Stomach smooth muscle (tissue), 2 donors: ENCODE results near the gene R3HDM4.

ENCODE experiments used
- H3K27ac ChIP-seq: one replicate; pipeline ENCODE4 v1.7.0; 2013; ENCODE audit warnings: mild to moderate bottlenecking, low read length, inconsistent platforms
- H3K27me3 ChIP-seq, 2 donors: one replicate each; pipeline ENCODE4 v1.7.0; 2013; ENCODE audit warnings: low read length in 2 of 2; ENCODE audit not compliant: insufficient read depth in 2 of 2, control insufficient read depth in 1 of 2
- H3K36me3 ChIP-seq, 2 donors: one replicate each; pipeline ENCODE4 v1.7.0; 2013; ENCODE audit warnings: low read length in 2 of 2; ENCODE audit not compliant: control insufficient read depth in 2 of 2, insufficient read depth in 2 of 2
- H3K4me1 ChIP-seq: one replicate; pipeline ENCODE4 v1.7.0; 2013; ENCODE audit warnings: low read length; ENCODE audit not compliant: control insufficient read depth, insufficient read depth
- H3K4me3 ChIP-seq, 2 donors: one replicate each; pipeline ENCODE4 v1.7.0; 2013; ENCODE audit warnings: low read length in 2 of 2
- H3K9ac ChIP-seq, 2 donors: one replicate each; pipeline ENCODE4 v1.7.0; 2013; ENCODE audit warnings: low read length in 2 of 2, mild to moderate bottlenecking in 1 of 2
- H3K9me3 ChIP-seq, 2 donors: one replicate each; pipeline ENCODE4 v1.7.0; 2013; ENCODE audit warnings: low read length in 2 of 2; ENCODE audit not compliant: control insufficient read depth in 2 of 2
- donor health status: healthy.
- donor health status: Pancreatic carcinoma.

The R3HDM4 gene

GRCh38 chr19:868458-869244 is 44.4 kb downstream of the R3HDM4 start:
- H3K27ac ChIP-seq, result peak overlapping the region; percentile 37
- no peaks in the 10 kb centered on the region for H3K9me3 ChIP-seq
- H3K36me3 ChIP-seq, result peaks cover 3 to 7% of the 10 kb centered on the region in 2 donors
- no peaks in the 10 kb centered on the region for H3K27me3 ChIP-seq
- no peak overlapping the region for H3K9ac ChIP-seq
- H3K4me1 ChIP-seq, result peaks cover 38% of the 10 kb centered on the region
- H3K4me3 ChIP-seq, result no peak overlapping the region

GRCh38 chr19:867855-868457 is 45.1 kb downstream of the R3HDM4 start:
- Histone ChIP-seq H3K27me3 (peaks cover 0 to under 1% of the 10 kb centered on the region in 2 donors), H3K4me3 (no peak overlapping the region), H3K27ac (no peak overlapping the region), H3K9ac (no peak overlapping the region), H3K36me3 (peaks cover 3 to 7% of the 10 kb centered on the region in 2 donors), H3K9me3 (no peaks in the 10 kb centered on the region), H3K4me1 (peaks cover 39% of the 10 kb centered on the region)

DNA sequence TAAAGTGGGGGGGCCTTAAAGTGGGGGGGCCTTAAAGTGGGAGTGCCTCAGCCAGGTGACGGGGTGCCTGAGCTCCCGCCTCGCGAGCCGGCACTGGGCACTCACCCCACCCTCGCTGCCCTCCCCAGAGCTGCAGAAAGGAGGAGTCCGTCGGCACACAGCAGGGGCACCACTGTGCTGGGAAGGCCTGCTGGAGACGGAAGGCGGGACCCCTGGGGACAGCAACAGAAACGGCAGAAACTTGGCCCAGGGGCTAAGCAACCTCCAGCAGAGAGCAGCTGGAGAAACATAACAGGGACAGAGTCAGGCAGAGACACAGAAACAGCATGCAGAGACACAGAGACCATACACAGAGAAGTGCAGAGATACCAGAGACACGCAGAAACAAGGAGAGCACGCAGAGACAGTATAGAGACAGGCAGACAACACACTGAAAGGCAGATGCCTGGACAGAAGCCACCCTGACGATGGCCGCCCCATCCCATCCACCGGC is 45.7 kb downstream of the R3HDM4 start:
- H3K36me3 ChIP-seq, result peaks cover 3 to 7% of the 10 kb centered on the region in 2 donors
- H3K27ac ChIP-seq, result no peak overlapping the region
- H3K27me3 ChIP-seq, result peaks cover 0 to 4% of the 10 kb centered on the region in 2 donors
- H3K9ac ChIP-seq, result no peak overlapping the region
- no peak overlapping the region for H3K4me3 ChIP-seq
- peaks cover 39% of the 10 kb centered on the region for H3K4me1 ChIP-seq
- no peaks in the 10 kb centered on the region for H3K9me3 ChIP-seq

GRCh38 chr19:866769-867300 is 46.2 kb downstream of the R3HDM4 start:
- H3K9me3 ChIP-seq, result no peaks in the 10 kb centered on the region
- H3K9ac ChIP-seq, result no peak overlapping the region
- H3K36me3 ChIP-seq, result peaks cover 3 to 7% of the 10 kb centered on the region in 2 donors
- peaks cover 0 to 4% of the 10 kb centered on the region in 2 donors for H3K27me3 ChIP-seq
- no peak overlapping the region for H3K4me3 ChIP-seq
- H3K27ac ChIP-seq, result no peak overlapping the region
- peaks cover 33% of the 10 kb centered on the region for H3K4me1 ChIP-seq

DNA sequence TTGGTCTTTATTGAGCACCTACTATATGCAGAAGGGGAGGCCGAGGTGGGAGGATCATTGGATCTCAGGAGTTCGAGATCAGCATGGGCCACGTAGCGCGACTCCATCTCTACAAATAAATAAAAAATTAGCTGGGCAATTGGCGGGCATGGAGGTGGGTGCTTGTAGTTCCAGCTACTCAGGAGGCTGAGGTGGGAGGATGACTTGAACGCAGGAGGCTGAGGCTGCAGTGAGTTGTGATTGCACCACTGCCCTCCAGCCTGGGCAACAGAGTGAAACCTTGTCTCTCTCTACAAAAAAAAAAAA is 49.8 kb downstream of the R3HDM4 start:
- peaks cover 3 to 4% of the 10 kb centered on the region in 2 donors for H3K36me3 ChIP-seq
- H3K4me1 ChIP-seq, result peaks cover 32% of the 10 kb centered on the region
- H3K27ac ChIP-seq, result no peak overlapping the region
- no peak overlapping the region for H3K4me3 ChIP-seq
- no peaks in the 10 kb centered on the region for H3K9me3 ChIP-seq
- H3K9ac ChIP-seq, result no peak overlapping the region
- H3K27me3 ChIP-seq, result peaks cover 15 to 23% of the 10 kb centered on the region in 2 donors

- Histone ChIP-seq H3K27me3 (peaks cover 17 to 23% of the 10 kb centered on the region in 2 donors), H3K4me1 (peaks cover 28% of the 10 kb centered on the region), H3K9me3 (no peaks in the 10 kb centered on the region), H3K27ac (no peak overlapping the region), H3K36me3 (peaks cover 3 to 4% of the 10 kb centered on the region in 2 donors), H3K4me3 (peak overlapping the region in 1 of 2 donors; percentile 3), H3K9ac (no peak overlapping the region)
Observed at GRCh38 chr19:862581-863314, 50.3 kb downstream of the R3HDM4 start.

DNA sequence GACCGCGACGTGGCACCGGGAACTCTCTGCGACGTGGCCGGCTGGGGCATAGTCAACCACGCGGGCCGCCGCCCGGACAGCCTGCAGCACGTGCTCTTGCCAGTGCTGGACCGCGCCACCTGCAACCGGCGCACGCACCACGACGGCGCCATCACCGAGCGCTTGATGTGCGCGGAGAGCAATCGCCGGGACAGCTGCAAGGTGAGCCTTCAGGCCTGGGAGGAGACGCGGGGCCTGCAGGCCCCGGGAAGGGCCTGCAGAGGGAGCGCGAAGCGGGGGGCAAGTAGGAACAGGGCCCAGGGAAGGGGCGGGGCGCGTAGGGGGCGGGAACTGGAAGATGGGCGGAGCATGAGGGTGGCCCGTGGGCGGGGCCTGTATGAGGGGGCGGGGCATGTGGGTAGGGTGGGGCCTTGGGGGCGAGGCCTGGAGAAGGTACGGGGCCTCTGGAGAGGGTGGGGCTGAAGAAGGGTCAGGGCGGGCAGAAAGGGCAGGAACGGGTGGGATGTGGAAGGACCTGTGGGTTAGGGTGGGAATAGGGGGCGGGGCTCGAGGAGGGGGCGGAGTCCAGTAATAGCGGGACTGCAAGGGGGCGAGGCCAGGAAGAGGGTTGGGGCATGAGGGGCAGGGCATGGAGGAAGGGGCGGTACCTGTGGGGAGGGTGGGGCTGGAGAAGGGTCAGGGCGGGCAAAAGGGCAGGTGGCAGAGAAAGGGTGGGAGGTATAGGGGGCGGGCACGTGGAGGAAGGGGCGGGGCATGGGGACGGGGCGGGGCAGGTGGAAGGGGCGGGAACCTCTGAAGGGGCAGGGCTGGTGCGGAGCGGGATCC is 51.1 kb downstream of the R3HDM4 start:
- Histone ChIP-seq H3K27ac (no peak overlapping the region), H3K4me3 (no peak overlapping the region), H3K9me3 (no peaks in the 10 kb centered on the region), H3K4me1 (peaks cover 27% of the 10 kb centered on the region), H3K9ac (no peak overlapping the region), H3K27me3 (peaks cover 17 to 23% of the 10 kb centered on the region in 2 donors), H3K36me3 (no peaks in the 10 kb centered on the region)

DNA sequence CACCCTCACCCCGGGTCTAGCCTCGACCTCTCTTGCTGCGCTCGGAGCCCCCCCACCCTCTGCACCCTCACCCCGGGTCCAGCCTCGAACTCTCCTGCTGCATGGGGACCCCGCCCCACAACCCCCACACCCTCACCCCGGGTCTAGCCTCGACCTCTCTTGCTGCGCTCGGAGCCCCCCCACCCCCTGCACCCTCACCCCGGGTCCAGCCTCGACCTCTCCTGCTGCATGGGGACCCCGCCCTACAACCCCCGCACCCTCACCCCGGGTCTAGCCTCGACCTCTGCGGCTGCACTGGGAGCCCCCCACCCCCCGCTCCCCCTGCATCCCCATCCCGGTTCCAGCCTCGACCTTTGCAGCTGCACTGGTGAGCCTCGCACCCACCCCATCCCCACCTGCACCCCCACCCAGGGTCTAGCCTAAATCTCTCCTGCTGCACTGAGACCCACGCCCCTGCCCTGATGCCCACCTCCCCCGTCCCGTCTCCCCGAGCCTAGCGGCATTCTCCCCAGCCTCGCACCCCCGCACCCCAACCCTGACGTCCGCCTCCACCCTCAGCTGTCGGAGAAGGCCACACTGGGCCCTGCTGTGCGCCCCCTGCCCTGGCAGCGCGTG is 51.8 kb downstream of the R3HDM4 start:
- Histone ChIP-seq H3K27me3 (peaks cover 17 to 23% of the 10 kb centered on the region in 2 donors), H3K4me1 (peaks cover 27% of the 10 kb centered on the region), H3K4me3 (no peak overlapping the region), H3K9ac (no peak overlapping the region), H3K9me3 (no peaks in the 10 kb centered on the region), H3K27ac (no peak overlapping the region), H3K36me3 (no peaks in the 10 kb centered on the region)

DNA sequence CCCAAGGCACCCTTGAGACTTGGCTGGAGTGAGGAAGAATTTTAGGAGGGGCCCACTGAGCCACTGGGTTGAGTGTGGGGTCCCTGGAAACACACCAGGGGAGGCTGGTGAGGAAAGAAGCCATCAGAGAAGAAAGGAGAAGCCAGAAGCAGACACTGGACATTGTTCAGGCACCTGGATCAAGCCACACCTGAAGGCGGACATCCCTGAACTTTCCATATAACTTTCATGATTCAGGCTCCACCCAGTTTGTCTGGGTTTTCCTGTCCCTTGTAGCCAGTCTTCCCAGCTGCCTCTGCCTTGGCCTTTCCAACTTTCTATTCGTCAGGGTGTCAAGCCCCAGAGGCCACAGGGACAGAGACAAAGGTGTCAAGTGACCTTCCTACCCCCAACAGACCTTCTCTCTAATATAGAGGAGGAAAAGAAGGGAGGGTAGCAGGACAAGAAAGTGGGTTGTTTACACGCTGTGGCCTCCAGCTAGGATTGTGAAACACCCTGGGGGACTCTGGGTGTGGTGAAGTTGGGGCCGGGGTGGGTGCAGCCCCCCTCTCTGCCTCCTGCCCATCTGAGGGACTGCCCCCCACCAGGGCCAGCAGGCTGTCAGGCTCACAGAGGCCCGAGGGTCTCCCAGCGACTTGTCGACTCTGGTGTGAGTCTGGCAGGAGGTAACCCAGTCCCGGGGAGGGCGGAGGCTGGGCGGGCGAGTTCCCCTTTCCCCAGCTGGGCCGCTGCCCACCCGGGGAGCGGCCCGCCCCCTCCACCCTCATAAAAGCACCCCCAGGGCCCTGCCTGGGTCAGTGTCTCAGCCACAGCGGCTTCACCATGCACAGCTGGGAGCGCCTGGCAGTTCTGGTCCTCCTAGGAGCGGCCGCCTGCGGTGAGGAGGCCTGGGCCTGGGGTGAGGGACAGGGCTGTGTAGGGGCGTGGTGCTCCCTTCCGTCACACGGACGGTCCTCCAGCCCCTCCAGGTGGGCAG is 53.9 kb downstream of the R3HDM4 start, which contains the start of gene CFD:
TSS of gene CFD (plus strand) at position 797 of the 976 bp plus-strand sequence. CDS start at position 823, 26 bp downstream.
- peak within 1 kb of the TSS in 1 of 2 donors; percentile 60 for H3K4me3 ChIP-seq
- peaks cover 20 to 26% of the 10 kb centered on the region in 2 donors for H3K27me3 ChIP-seq
- H3K9me3 ChIP-seq, result no peaks in the 10 kb centered on the region
- H3K27ac ChIP-seq, result no peak within 1 kb of the TSS
- H3K36me3 ChIP-seq, result no peaks in the 10 kb centered on the region
- peak within 1 kb of the TSS in 1 of 2 donors; percentile 29 for H3K9ac ChIP-seq
- peaks cover 26% of the 10 kb centered on the region for H3K4me1 ChIP-seq
